HG03039 (cell line): ENCODE results near the gene ERAL1.
"Not testable (repeated sequence)": the region's sequence is repeated elsewhere in the genome, so short reads cannot be mapped to it uniquely, and the experiment has no call there.

ENCODE experiments used
- ATAC-seq: cut with Tn5 transposase; IDR thresholded peaks from one replicate; pipeline ENCODE4 v1.9.1; 2021; ENCODE audit warnings: mild to moderate bottlenecking, moderate library complexity; ENCODE audit not compliant: unreplicated experiment

ERAL1 gene

GRCh38 chr17:28897769-28898526 lies 43.1 kb downstream of the ERAL1 start:
- ATAC-seq: no peak

GRCh38 chr17:28898527-28898955 lies 43.7 kb downstream of the ERAL1 start:
- ATAC-seq: no peak

- ATAC-seq: no peak
Observed at GRCh38 chr17:28899212-28899815, 44.5 kb downstream of the ERAL1 start.

- no peak for ATAC-seq
Observed at GRCh38 chr17:28900986-28901726, 46.3 kb downstream of the ERAL1 start.

- ATAC-seq: peak; percentile 29
Observed at GRCh38 chr17:28901866-28902818, 47.3 kb downstream of the ERAL1 start.

- peak; percentile 82 for ATAC-seq
Observed at GRCh38 chr17:28902819-28903545, 48.2 kb downstream of the ERAL1 start, which contains the start of gene DHRS13. Gene DHRS13, minus strand, starts transcription at chr17:28903079. Its CDS starts 135 bp downstream, at chr17:28902944.

- ATAC-seq: not testable (repeated sequence)
Observed at GRCh38 chr17:28903546-28903841, 48.7 kb downstream of the ERAL1 start.

- ATAC-seq: no peak
Observed at GRCh38 chr17:28904800-28905199, 50.0 kb downstream of the ERAL1 start.

GRCh38 chr17:28906276-28906675 lies 51.5 kb downstream of the ERAL1 start:
- no peak for ATAC-seq

GRCh38 chr17:28906706-28907438 lies 52.1 kb downstream of the ERAL1 start:
- ATAC-seq: no peak

GRCh38 chr17:28907709-28908475 lies 53.1 kb downstream of the ERAL1 start:
- ATAC-seq: no peak

GRCh38 chr17:28908640-28909167 lies 53.9 kb downstream of the ERAL1 start:
- no peak for ATAC-seq

- no peak for ATAC-seq
Observed at GRCh38 chr17:28910534-28910933, 55.7 kb downstream of the ERAL1 start.
